Peyer's patch (tissue), 4 donors: ENCODE measurements around the gene CHCHD3. TPM values are rescaled to one million over a fixed set of nuclear protein-coding genes. Genes with fewer than 3 reads are reported as not detected.

ENCODE experiments used
- DNase-seq, 3 donors: peaks; one replicate each; pipeline ENCODE4 v3.0.0-alpha.2; 2017 to 2019
- H3K27ac ChIP-seq, 4 donors: fragments of 200-600 bp; sonication (generic); one replicate each; pipeline ENCODE4 v1.5.1; 2016 to 2019
- H3K27me3 ChIP-seq, 2 donors: fragments of 200-600 bp; sonication (generic); one replicate each; pipeline ENCODE4 v1.5.1; 2019
- H3K36me3 ChIP-seq, 3 donors: fragments of 200-600 bp; sonication (generic); one replicate each; pipeline ENCODE4 v1.5.1; 2016 to 2019
- H3K4me1 ChIP-seq, 4 donors: fragments of 200-600 bp; sonication (generic); one replicate each; pipeline ENCODE4 v1.5.1; 2016 to 2019
- H3K4me3 ChIP-seq, 4 donors: fragments of 200-600 bp; sonication (generic); 1 replicate in 3 of 4; 2 replicates in 1 of 4; pipeline ENCODE4 v1.5.1; 2016 to 2019; ENCODE audit warnings: mild to moderate bottlenecking in 1 of 4
- H3K9me3 ChIP-seq, 4 donors: fragments of 200-600 bp; sonication (generic); one replicate each; pipeline ENCODE4 v1.5.1; 2016 to 2019; ENCODE audit warnings: mild to moderate bottlenecking in 1 of 4
- POLR2A ChIP-seq, 2 donors: fragments of 450-650 bp; IDR thresholded peaks; one replicate each; pipeline ENCODE4 v1.5.1; 2017; ENCODE audit warnings: antibody characterized with exemption in 2 of 2, mild to moderate bottlenecking in 2 of 2, moderate library complexity in 2 of 2
- total RNA-seq, 4 donors: library from RNA; depleted of rRNA; stranded (reverse); fragments of >200 nt; gene quantifications; one replicate each; pipeline ENCODE4 v1.1.0, GENCODE V29; 2016
- TF ChIP-seq, protein P1 (sequence below), 6 experiments: fragments of 450-650 bp in 4 of 6; fragments of 200-600 bp in 2 of 6; sonication (generic) in 1 of 6; IDR thresholded peaks; one replicate each; pipeline ENCODE4 v1.5.1; 2017 to 2019; ENCODE audit warnings: antibody characterized with exemption in 6 of 6, mild to moderate bottlenecking in 3 of 6, moderate library complexity in 1 of 6

Gene CHCHD3
- total RNA-seq, 4 donors from 2014 or later: 53.9 to 114 (median 84.0) TPM

DNA sequence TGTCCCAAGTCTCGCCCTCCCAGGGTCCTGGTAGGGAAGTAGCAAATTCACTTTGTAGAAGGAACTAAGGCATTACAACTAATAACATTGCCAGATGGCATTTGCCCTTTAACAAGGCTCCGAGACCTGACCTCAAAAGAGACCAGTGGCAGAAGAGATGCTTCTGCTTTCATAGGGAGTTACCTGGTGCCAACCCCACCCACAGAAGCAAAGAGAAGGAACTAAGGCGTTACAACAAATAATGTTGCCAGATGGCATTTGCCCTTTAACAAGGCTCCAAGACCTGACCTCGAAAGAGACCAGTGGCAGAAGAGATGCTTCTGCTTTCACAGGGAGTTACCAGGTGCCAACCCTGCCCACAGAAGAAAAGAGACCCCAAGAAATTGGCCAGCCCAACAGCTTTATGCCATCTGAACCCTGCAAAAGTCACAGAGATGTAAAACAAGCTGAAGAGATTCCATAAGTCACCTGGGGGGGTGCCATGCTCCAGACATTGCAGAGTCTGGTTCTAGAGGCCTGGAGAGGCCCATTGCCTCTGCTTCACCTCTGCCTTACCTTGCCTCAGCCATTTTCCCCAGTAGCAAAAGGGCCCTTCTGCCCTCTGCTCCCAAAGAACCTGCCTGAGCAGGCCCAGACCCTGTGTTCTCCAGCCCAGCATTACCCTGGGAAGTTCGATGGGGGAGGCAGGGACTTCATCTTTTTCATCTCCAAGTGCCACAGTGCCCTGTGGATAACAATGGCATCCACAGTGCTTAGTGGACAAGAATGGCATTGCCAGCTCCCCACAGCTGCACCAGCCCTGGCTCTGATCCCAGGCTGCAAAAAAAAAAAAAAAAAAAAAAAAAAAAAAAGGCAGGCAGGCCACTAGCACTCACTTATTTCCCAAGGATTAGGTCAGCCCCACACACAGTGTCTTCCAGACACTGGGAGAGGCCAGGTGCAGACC is 326.1 kb downstream of the CHCHD3 start:
- no peak overlapping the region for H3K4me3 ChIP-seq
- no peak for DNase-seq
- no peaks in the 10 kb centered on the region for H3K4me1 ChIP-seq
- no peaks in the 10 kb centered on the region for H3K9me3 ChIP-seq
- H3K27ac ChIP-seq: no peak overlapping the region
- TF ChIP-seq, protein P1, sequence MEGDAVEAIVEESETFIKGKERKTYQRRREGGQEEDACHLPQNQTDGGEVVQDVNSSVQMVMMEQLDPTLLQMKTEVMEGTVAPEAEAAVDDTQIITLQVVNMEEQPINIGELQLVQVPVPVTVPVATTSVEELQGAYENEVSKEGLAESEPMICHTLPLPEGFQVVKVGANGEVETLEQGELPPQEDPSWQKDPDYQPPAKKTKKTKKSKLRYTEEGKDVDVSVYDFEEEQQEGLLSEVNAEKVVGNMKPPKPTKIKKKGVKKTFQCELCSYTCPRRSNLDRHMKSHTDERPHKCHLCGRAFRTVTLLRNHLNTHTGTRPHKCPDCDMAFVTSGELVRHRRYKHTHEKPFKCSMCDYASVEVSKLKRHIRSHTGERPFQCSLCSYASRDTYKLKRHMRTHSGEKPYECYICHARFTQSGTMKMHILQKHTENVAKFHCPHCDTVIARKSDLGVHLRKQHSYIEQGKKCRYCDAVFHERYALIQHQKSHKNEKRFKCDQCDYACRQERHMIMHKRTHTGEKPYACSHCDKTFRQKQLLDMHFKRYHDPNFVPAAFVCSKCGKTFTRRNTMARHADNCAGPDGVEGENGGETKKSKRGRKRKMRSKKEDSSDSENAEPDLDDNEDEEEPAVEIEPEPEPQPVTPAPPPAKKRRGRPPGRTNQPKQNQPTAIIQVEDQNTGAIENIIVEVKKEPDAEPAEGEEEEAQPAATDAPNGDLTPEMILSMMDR (IDR thresholded peaks at IDR 0.05): no peak
- no peak for TF ChIP-seq POLR2A (IDR thresholded peaks at IDR 0.05)
- H3K27me3 ChIP-seq: no peaks in the 10 kb centered on the region
- no peaks in the 10 kb centered on the region for H3K36me3 ChIP-seq

DNA sequence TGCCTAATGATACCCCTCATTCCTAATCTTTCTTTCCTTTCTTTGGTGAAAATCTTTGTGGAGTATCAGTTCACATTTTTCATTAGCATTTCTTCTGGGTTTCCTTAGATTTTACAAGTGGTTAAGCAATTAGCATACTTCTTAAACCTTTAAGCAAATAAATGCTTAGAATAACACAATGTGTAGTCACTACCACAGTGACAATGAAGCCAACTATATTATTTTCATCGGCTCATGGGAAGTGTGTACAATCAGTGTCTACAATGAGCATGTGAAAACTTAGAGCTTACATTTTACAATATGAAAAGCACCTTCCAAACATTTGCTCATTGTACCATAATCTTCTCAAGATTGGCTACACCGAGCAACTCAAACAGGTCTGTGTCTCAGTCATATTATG is 329.5 kb downstream of the CHCHD3 start:
- Histone ChIP-seq H3K9me3 (no peaks in the 10 kb centered on the region), H3K4me3 (no peak overlapping the region), H3K27ac (no peak overlapping the region), H3K36me3 (no peaks in the 10 kb centered on the region), H3K27me3 (no peaks in the 10 kb centered on the region), H3K4me1 (no peaks in the 10 kb centered on the region)
- no peak for DNase-seq
- no peak for TF ChIP-seq POLR2A (IDR thresholded peaks at IDR 0.05)
- TF ChIP-seq, protein P1 (IDR thresholded peaks at IDR 0.05): no peak

DNA sequence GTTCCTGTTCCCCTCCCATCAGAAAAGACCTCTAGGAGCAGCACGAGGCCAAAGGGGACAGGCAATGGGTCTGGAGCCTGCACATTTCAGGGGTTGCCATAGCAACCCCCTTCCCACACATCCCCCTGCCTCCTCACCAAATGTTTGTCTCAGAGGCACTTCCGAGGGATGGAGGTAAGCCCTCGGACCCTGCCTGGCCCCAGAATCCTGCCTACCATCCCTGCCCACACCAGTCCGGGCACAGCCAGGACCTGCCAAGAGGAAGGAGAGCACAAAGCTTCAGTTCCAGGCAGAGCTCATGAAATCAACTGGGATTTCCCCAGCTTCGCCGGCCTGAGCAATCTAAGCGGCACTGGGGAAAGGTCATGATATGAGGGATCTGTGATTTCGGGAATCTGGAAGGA is 330.6 kb downstream of the CHCHD3 start:
- DNase-seq: no peak
- no peaks in the 10 kb centered on the region for H3K36me3 ChIP-seq
- no peak overlapping the region for H3K4me3 ChIP-seq
- no peak overlapping the region for H3K27ac ChIP-seq
- H3K4me1 ChIP-seq: no peaks in the 10 kb centered on the region
- no peaks in the 10 kb centered on the region for H3K27me3 ChIP-seq
- H3K9me3 ChIP-seq: no peaks in the 10 kb centered on the region
- no peak for TF ChIP-seq POLR2A (IDR thresholded peaks at IDR 0.05)
- TF ChIP-seq, protein P1 (IDR thresholded peaks at IDR 0.05): no peak

DNA sequence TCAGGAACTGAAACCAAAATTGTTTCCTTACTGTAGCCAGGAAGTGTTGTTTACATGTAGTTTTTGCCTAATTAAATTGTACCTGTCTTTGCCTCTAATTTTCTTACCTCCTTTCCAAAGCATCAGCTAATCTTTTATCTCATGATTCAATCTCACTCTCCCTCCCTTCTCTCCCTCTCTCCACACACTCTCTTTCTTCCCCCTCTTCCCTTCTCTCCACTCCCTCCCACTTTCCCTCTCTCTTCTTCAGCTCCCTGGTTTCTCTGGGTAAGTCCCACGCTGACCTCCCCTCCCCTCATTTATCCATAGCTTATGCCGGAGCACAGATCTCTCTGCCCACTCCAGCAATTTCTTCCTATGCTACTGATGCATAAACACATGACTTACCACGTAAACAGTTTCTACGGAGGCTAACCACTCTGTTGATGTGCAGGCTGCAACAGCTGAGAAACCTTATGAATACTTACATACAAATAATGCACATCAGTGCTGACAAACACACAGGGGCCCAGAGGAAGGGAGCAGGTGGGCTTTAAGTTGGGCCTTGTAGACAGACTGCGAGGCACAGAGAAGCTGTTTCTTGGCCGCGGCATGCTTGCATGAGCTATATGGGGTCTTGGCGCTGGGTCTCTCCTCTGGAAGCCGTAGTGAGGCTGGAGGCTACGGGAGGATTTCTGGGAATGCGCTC is 331.2 kb downstream of the CHCHD3 start:
- no peak overlapping the region for H3K4me3 ChIP-seq
- H3K36me3 ChIP-seq: no peaks in the 10 kb centered on the region
- no peaks in the 10 kb centered on the region for H3K4me1 ChIP-seq
- TF ChIP-seq, protein P1 (IDR thresholded peaks at IDR 0.05): no peak
- TF ChIP-seq POLR2A (IDR thresholded peaks at IDR 0.05): no peak
- H3K27me3 ChIP-seq: no peaks in the 10 kb centered on the region
- H3K27ac ChIP-seq: no peak overlapping the region
- no peaks in the 10 kb centered on the region for H3K9me3 ChIP-seq
- no peak for DNase-seq

DNA sequence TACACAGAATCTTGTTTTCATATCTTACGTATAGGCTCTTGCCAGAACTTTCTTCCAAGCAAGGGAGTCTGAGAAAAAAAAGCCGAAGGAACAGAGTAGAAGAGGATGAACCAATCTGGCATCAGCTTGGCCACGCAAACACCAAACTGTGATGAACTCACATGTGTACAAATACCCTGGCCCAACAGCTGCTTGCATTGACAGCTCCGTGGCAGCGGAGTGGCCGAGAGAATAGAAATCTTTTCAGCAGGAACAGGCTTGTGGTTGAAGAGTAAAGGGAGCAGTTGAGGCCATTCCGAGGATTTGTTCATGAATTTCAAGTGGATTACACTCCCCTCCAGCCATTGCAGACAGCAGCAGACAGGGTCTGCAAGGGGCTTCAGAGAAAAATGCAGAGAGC is 331.8 kb downstream of the CHCHD3 start:
- Histone ChIP-seq H3K4me1 (no peaks in the 10 kb centered on the region), H3K27ac (no peak overlapping the region), H3K9me3 (no peaks in the 10 kb centered on the region), H3K4me3 (no peak overlapping the region), H3K36me3 (no peaks in the 10 kb centered on the region), H3K27me3 (no peaks in the 10 kb centered on the region)
- DNase-seq: no peak
- TF ChIP-seq, protein P1 (IDR thresholded peaks at IDR 0.05): no peak
- no peak for TF ChIP-seq POLR2A (IDR thresholded peaks at IDR 0.05)
